DND-41 (cell line): Measurements from ENCODE around the gene EYS.

Experiments used
- ATAC-seq: fragments of 200-7000 bp; cut with Tn5 transposase; 3 replicates; pipeline ENCODE4 v1.9.1; 2021; ENCODE audit warnings: low read depth; ENCODE audit not compliant: insufficient read depth
- DNase-seq: peaks from one replicate; pipeline ENCODE4 v3.0.0-alpha.2; 2020
- H2AFZ ChIP-seq: 2 replicates; pipeline ENCODE4 v1.6.0; 2012; ENCODE audit warnings: low read depth, low read length
- H3K27ac ChIP-seq: 2 replicates; pipeline ENCODE4 v1.5.1; 2012; ENCODE audit warnings: low read length, inconsistent platforms
- H3K27me3 ChIP-seq: fragments of 200-600 bp; sonication (generic); 2 replicates; pipeline ENCODE4 v1.6.0; 2012; ENCODE audit warnings: low read length, mild to moderate bottlenecking, inconsistent platforms; ENCODE audit not compliant: insufficient read depth, poor library complexity
- H3K36me3 ChIP-seq: 2 replicates; pipeline ENCODE4 v1.5.1; 2012; ENCODE audit warnings: low read length, inconsistent platforms; ENCODE audit not compliant: insufficient read depth
- H3K4me1 ChIP-seq: 2 replicates; pipeline ENCODE4 v1.5.1; 2012; ENCODE audit warnings: mild to moderate bottlenecking, low read length; ENCODE audit not compliant: insufficient read depth
- H3K4me2 ChIP-seq: 2 replicates; pipeline ENCODE4 v1.6.0; 2012; ENCODE audit warnings: mild to moderate bottlenecking, moderate library complexity, low read length, inconsistent platforms; ENCODE audit not compliant: insufficient read depth
- H3K4me3 ChIP-seq, 2 experiments: fragments of 200-600 bp in 1 of 2; shearing (Covaris generic) in 1 of 2; 2 replicates each; pipeline ENCODE4 v1.5.1; 2012 to 2016; ENCODE audit warnings: inconsistent platforms in 2 of 2, low read length in 2 of 2, mild to moderate bottlenecking in 2 of 2, low read depth in 1 of 2, moderate library complexity in 1 of 2
- H3K79me2 ChIP-seq: 2 replicates; pipeline ENCODE4 v1.6.0; 2012; ENCODE audit warnings: low read length, inconsistent platforms; ENCODE audit not compliant: insufficient read depth
- H3K9ac ChIP-seq: 2 replicates; pipeline ENCODE4 v1.6.0; 2012; ENCODE audit warnings: low read depth, mild to moderate bottlenecking, inconsistent platforms, low read length, moderate library complexity
- H3K9me3 ChIP-seq: 2 replicates; pipeline ENCODE4 v1.5.1; 2012; ENCODE audit warnings: low read length, moderate library complexity, mild to moderate bottlenecking, inconsistent platforms; ENCODE audit not compliant: insufficient read depth, severe bottlenecking
- H4K20me1 ChIP-seq: 2 replicates; pipeline ENCODE4 v1.6.0; 2012; ENCODE audit warnings: low read length; ENCODE audit not compliant: insufficient read depth
- CTCF ChIP-seq: IDR thresholded peaks from 2 replicates; pipeline ENCODE4 v1.5.1; 2012; ENCODE audit warnings: borderline replicate concordance, low read length, moderate library complexity, mild to moderate bottlenecking; ENCODE audit not compliant: poor library complexity, severe bottlenecking; ENCODE audit errors: extremely low read depth
- EZH2 ChIP-seq: IDR thresholded peaks from 3 replicates; pipeline ENCODE4 v1.6.1; 2012; ENCODE audit warnings: borderline replicate concordance, low read depth, mild to moderate bottlenecking, moderate library complexity, low read length, inconsistent platforms; ENCODE audit not compliant: severe bottlenecking

The EYS gene

GRCh38 chr6:64217721-64218620 is 1489.1 kb downstream of the EYS start:
- no peaks in the 10 kb centered on the region for H4K20me1 ChIP-seq
- H3K36me3 ChIP-seq: no peaks in the 10 kb centered on the region
- no peaks in the 10 kb centered on the region for H3K4me1 ChIP-seq
- no peak for DNase-seq
- no peak overlapping the region for H2AFZ ChIP-seq
- no peaks in the 10 kb centered on the region for H3K27me3 ChIP-seq
- no peaks in the 10 kb centered on the region for H3K9me3 ChIP-seq
- no peaks in the 10 kb centered on the region for H3K79me2 ChIP-seq
- no peak for ATAC-seq
- H3K4me2 ChIP-seq: no peak overlapping the region
- no peak overlapping the region for H3K9ac ChIP-seq
- TF ChIP-seq EZH2: no peak
- no peak for TF ChIP-seq CTCF
- no peak overlapping the region for H3K27ac ChIP-seq
- H3K4me3 ChIP-seq: no peak overlapping the region

GRCh38 chr6:64214373-64214772 is 1492.7 kb downstream of the EYS start:
- Histone ChIP-seq H4K20me1 (no peaks in the 10 kb centered on the region), H3K9ac (no peak overlapping the region), H3K9me3 (no peaks in the 10 kb centered on the region), H3K27me3 (no peaks in the 10 kb centered on the region), H3K4me3 (no peak overlapping the region), H3K4me1 (no peaks in the 10 kb centered on the region), H3K27ac (no peak overlapping the region), H3K36me3 (no peaks in the 10 kb centered on the region), H3K4me2 (no peak overlapping the region), H2AFZ (no peak overlapping the region), H3K79me2 (no peaks in the 10 kb centered on the region)
- TF ChIP-seq CTCF (no peak), EZH2 (no peak)
- ATAC-seq (no peak), DNase-seq (no peak)

- TF ChIP-seq CTCF: no peak
- TF ChIP-seq EZH2: no peak
- DNase-seq (no peak), ATAC-seq (no peak)
- no peak overlapping the region for H3K4me3 ChIP-seq
- no peaks in the 10 kb centered on the region for H3K79me2 ChIP-seq
- H2AFZ ChIP-seq: no peak overlapping the region
- H3K4me2 ChIP-seq: no peak overlapping the region
- no peaks in the 10 kb centered on the region for H3K27me3 ChIP-seq
- no peak overlapping the region for H3K27ac ChIP-seq
- no peaks in the 10 kb centered on the region for H3K9me3 ChIP-seq
- H4K20me1 ChIP-seq: no peaks in the 10 kb centered on the region
- H3K36me3 ChIP-seq: no peaks in the 10 kb centered on the region
- H3K4me1 ChIP-seq: no peaks in the 10 kb centered on the region
- H3K9ac ChIP-seq: no peak overlapping the region
Measured at GRCh38 chr6:64213697-64214096, 1493.3 kb downstream of the EYS start.
